ENCODE data around the gene CORO2B.
"Not testable (repeated sequence)": the region's sequence is repeated elsewhere in the genome, so short reads cannot be mapped to it uniquely, and the experiment has no call there.

CORO2B gene

DNA sequence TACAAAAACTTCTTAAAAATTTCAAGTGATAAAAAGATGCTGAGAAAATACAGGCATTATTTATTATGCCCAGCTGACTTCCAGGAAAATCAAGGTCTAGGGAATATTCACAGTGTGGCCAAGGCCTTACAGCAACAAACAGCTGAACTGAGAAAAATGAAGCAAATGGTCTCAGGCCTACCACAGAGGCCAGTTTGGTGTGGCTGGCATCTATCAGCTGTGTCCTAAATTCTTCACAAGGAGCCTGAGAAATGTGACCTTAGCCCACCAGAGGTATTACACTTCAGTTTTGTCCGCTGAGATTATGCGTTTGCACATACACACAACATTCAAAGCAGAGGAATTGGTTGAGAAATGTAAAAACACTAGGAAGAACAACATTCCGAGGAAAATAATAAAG lies 164.5 kb downstream of the CORO2B start:
- no peak for DNase-seq

DNA sequence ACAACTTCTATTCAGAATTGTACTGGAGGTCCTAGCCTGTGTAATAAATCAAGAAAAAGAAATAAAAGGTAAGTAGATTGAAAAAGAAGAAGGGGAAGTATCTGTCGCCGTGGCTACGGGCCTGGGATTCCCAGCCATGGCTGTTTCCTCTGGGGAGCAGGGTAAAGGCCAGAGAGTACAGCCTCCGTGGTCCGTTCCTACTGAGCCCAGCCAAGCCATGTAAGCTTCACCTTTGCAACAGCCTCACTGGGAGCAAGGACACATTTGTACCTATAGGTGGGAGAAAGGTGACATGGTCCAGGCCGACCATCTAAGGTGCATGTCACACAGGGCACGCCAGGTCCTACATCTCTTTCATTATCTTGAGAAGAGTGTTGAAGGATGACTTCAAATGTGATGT lies 170.6 kb downstream of the CORO2B start:
- DNase-seq = no peak

DNA sequence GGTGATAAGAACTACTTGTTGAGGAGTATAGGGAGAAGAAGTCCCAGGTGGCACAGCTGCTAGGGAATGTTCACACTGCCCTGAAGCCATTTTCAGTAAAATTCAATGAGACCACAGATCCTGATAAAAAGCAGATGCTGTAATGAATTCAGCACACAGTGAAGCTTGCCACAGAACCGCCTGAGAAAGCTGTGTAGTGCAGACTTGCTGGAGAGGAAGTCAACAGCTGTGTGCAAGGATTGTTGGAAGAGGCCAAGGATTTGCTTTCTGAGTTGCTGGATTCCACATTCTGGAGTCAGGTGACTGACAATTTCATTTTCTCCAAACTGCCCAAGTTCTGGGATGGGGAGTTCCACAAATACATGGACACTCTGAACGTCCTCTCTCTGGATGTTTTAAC lies 171.0 kb downstream of the CORO2B start:
- no peak for DNase-seq

DNA sequence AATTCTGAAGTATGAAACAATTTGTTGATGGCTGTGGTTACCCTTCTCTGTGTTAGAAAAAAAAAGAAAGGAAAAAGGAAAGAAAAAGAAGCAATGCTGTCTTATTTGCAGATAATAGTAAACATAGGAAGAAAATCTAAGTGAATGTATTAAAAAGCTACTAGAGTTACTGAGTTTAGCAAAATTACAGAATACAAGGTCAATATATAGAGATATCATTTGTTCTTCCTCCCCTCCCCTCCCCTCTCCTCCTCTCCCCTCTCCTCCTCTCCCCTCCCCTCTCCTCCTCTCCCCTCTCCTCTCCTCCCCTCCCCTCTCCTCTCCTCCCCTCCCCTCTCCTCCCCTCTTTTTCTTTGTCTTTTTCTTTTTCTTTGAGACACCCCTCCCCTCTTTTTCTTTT lies 172.8 kb downstream of the CORO2B start:
- no peak for DNase-seq

DNA sequence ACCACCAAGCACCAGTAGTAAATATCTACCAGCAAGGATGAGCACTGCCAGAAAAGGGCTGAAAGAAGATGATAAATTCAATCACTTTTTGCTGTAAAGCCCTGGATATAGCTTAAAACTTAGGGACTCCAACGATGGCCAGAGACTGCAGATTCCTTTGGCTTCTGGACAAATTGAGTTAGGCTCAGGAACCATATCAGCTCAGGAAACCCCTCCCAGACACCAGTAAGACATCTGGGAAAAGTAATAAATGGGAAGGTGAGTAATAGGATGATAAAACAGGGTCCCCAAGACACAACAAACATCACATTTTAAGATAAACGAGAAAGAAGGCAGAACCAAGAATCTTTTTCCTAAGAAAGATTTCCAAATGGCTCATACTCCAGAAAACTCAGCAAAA lies 176.9 kb downstream of the CORO2B start:
- DNase-seq = no peak

DNA sequence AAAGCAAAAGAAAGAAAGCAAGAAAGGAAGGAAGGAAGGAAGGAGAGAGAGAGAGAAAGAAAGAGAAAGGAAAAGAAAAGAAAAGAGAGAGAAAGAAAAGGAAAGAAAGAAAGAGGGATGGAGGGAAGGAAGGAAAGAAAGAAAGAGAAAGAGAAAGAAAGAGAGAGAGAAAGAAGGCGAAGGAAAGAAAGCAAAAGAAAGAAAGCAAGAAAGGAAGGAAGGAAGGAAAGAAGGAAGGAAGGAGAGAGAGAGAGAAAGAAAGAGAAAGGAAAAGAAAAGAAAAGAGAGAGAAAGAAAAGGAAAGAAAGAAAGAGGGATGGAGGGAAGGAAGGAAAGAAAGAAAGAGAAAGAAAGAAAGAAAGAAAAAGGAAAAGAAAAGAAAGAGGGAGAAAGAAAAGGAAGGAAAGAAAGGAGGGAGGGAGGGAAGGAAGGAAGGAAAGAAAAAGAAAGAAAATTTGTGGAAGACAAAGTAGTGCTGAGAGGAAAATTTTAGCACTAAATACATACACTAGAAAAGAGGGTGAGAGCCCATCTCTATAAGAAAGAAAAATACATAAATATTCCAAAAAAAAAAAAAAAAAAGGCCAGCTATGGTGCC lies 181.3 kb downstream of the CORO2B start:
- DNase-seq = not testable (repeated sequence)

DNA sequence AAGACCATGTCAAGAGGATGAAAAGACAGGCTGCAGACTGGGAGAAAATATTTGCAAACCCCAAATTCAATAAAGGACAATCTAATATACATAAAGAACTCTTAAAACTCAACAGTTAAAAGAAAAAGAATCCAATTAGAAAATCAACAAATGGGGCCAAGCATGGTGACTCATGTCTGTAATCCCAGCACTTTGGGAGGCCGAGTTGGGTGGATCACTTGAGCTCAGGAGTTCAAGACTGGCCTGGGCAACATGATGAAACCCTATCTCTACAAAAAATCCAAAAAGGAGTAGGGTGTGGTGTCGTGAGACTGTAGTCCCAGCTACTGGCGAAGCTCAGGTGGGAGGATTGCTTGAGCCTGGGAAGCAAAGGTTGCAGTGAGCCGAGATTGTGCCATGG lies 184.3 kb downstream of the CORO2B start:
- no peak for DNase-seq

DNA sequence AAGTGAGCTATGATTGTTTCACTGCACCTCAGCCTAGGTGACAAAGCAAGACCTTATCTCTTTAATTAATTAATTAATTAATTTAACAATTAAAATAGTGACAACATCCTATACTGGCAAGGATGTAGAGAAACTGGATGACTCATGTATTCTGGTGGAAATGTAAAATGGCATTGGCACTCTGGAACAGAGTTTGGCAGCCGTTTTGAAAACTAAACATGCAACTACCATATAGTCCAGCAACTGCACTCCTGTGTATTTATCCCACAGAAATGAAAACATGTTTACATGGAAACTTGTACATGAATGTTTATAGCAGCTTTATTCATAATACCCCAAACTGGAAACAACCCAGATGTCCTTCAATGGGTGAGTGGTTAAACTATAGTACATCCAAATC lies 185.3 kb downstream of the CORO2B start:
- no peak for DNase-seq

DNA sequence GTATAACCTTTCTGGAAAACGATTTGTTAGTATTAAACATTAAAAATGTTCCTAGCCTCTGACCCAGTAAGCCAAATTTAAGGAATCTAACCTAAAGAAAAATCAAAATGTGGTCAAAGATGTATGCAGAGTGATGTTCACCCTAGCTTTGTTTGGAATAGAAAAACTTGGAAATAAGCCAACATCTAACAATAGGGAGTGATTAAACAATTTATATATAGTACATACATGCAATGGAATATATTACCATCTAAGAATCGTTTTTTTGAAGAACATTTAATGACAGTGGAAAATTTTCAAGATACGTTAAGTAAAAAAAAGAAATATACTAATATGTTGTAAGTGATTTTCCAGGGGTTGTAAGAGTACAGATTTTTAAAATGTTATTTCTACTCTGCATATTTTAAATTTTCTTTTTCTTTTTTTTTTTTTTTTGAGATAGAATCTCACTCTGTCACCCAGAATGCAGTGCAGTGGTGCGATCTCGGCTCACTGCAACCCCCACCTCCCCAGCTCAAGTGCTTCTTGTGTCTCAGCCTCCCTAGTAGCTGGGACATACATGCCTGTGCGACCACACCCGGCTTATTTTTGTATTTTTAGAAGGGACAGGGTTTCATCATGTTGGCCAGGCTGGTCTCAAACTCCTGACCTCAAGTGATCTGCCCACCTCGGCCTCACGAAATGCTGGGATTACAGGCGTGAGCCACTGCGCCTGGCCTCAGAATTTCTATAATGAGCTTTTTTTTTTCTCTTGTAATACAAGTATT lies 187.0 kb downstream of the CORO2B start:
- no peak for DNase-seq

DNA sequence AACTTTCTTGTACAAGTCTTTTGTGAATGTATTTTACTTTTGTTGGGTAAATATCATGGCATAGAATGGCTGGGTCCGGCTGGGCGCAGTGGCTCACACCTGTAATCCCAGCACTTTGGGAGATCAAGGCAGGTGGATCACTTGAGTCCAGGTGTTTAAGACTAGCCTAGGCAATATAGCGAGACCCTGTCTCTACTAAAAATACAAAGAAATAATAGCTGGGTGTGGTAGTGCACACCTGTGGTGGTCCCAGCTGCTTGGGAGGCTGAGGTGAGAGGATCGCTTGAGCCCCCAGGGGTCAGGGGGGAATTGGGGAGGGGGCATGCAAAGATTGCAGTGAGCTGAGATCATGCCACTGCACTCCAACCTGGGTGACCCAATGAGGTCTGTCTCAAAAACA lies 189.0 kb downstream of the CORO2B start:
- DNase-seq = no peak

DNA sequence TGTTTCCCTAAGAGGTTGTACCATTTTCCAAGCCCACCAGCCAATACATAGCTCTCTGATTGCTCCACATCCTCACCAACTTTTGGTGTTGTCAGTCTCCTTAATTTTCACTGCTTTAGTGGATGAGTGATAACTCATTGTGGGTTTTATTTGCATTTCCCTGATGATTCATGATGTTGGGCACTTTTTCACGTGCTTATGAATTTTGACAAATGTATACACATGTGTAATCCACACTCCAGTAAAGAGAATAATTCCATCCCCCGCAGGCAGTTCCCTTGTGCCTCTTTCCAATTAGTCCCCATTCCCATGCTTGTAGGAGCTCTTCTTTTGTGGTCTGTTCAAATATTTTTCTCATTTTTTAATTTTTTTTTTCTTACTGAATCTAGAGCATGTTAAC lies 189.5 kb downstream of the CORO2B start:
- DNase-seq = no peak

DNA sequence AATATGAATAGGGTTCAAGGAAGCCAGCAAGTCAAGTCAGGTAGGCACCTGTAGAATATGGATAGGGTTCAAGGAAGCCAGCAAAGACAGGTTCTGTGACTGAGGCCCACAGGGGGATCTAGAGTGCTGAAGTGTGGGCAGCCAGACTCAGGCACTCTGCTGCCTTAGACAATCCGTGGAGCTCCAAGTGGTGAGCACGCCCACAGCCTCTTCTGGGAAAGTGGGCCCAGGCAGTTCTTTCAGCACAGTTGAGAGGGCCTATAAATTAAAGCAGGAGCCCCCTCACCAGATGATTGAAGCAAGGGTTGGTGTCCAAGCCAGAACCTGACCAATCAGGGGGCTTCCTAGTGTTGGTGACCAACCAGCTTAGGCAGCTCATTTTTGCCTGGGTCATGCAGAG lies 190.9 kb downstream of the CORO2B start:
- no peak for DNase-seq

DNA sequence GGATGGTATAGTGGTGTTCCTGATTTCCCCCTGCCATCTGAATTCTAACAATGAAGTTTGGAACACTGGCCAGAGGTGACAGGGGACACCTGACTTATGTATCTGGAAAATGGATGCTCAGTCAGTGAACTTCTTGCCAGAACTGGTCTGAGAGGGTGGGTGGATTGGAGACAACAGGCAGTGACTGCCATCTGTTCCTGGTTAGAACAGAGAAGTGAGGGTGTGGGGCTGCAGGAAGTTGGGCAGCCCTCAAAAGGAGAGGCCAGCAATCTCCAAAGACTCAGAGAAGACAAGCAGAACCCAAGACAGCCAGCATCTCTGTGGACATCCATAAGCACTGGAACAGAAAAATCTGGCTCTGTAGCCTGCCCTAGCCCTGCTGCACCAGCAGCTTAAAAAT lies 191.4 kb downstream of the CORO2B start:
- no peak for DNase-seq

DNA sequence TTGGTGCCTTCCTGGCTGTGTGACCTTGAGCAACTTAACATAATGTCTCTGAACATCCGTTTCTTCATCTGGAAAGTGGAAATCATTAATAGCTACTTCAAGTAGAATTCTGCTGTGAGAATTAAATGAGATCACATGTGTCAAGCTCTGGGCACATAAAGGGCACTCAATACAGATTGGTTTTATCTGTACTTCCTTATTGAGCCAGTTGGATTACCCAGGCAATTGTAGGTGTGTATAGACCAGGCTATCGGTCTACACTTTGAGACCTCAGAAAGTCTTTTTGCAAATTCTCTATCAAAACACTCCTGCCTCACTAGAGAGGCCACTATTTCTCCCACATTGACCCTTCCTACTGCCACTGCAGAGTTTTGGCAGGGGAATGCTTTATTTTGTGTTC lies 194.2 kb downstream of the CORO2B start:
- DNase-seq = no peak

DNA sequence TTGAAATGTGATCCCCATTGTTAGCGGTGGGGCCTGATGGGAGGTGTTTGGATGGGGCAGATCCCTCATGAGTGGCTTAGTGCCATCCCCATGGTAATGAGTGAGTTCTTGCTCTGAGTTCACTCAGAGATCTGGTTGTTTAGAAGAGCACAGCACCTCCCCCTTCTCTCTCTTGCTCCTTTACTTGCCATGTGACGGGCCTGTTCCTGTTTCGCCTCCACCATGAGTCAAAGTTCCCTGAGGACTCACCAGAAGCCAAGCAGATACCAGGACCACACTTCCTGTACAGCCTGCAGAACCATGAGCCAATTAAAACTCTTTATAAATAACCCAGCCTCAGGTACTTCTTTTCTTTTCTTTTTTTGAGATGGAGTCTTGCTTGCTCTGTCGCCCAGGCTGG lies 195.3 kb downstream of the CORO2B start:
- DNase-seq = no peak

DNA sequence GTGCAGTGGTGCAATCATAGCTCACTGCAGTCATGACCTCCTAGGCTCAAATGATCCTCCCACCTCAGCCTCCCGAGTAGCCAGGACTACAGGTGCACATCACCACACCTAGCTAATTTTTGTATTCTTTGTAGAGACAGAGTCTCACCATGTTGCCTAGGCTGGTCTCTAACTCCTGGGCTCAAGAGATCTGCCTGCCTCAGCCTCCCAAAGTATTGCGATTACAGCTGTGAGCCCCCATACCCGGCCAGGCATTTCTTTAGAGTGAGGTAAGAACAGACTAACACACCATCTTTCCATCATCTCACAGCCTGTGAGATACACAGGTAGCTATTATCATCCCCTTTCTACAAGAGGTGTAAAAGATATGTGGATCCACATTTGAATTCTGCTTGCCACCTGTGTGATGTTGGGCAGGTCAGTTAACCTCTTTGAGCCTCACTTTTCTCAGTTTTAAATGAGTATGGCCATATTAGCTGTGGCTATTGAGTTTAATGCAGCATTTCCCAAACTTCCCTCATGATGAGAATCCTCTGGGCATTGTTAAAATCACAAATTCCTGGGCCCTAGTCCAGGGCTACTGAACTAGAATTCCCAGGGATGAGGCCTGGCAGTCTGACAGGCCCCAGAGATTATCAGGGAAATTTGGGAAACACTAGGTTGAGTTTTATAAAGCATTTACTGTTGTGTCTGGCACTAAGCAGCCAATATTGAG lies 195.9 kb downstream of the CORO2B start:
- DNase-seq = no peak

DNA sequence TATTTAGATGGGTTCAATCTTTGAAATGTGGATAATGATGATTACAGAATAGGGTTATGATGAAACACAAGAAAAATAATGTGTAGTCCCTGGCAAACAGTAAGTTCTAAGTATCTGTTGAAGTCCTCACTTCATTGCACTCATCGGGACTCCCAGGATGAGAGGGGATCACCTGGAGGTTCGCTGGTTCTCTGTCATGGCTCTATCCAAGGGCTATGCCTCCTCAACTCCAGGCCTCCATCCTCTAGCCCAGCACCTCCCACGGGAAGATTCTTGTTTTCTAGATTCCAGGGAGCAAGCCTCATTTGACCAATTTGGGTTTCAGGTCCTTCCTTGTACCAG lies 196.4 kb downstream of the CORO2B start:
- no peak for DNase-seq

DNA sequence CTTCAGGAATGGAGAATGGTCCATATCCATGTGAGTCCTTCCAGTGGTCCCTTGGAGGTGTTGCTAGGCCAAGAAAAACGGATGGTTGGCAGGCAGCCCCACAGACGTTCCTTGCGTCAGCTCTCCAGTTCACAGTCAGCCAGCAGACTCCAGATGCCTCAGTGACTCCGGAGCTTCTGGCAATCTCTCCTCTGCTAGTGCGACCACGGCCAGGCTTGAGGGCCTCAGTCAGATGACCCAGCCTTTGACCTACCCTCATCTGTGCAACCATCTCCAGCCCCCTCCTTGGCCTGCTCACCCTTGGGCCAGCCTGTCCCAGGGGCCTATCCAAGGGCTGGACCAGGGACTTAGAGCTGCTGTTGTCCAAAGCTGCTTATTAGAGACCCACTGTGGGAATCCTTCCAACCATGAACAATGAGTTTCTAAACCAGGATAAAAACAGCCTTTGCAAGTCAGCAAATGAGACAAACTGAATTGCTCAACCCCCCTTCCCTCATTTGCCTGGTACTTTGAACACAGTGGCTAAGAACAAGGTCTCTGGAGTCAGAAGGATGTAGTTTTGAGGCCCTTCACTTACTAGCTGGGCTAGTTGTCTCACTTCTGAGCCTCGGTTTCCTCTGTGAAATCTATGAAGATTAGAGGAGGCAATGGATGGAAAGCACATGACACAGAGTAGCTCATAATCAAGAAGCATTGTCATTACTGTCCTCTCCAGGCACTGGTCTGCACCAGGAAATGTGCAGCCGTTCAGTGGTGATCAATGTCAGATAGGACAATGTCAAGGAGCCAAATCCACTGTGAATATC lies 197.1 kb downstream of the CORO2B start:
- DNase-seq = no peak

DNA sequence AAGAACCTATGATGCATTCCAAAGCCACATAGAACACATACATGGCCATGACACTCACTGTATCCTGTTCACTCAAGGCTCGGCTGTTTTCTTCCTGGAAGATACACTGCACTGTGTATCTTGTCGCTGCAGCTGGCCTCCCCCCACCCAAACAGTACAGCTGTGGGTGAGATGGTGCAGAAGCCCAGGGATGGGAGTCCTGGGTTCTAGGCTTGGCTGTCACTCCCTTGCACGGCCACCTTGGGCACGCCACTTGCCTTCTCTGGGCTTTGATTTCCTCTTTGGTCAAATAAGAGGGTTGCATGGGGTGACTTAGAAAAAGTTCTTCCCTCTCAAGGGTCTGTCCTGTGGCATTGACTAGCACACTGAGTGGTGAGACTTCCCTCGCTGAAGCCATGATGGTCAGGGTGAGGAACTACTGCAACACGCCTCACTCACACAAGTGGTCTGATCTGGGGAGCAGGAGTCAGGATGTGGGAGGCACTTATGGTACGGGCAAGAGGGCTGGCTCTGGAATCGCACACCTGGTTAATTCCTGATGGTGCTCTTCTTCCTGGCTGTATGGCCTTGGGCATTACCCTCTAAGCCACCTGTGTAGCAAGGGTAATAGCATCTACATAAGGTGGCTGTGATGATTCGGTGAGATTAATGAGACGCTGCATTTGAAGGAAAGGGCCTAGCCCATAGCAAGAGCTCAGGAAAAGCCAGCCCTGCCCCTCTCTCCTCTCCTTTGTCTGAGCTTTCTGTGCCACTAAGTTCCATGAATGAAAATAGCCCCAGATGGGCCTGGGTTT lies 197.9 kb downstream of the CORO2B start:
- no peak for DNase-seq
